GM18508 (cell line): ENCODE measurements around the gene TNRC18.
"Not testable (repeated sequence)": the region's sequence is repeated elsewhere in the genome, so short reads cannot be mapped to it uniquely, and the experiment has no call there.

Experiments
- ATAC-seq: cut with Tn5 transposase; IDR thresholded peaks from one replicate; pipeline ENCODE4 v1.9.1; 2021; ENCODE audit warnings: moderate number of reproducible peaks; ENCODE audit not compliant: insufficient read depth, unreplicated experiment

The TNRC18 gene

GRCh38 chr7:5332579-5332978, 91.1 kb downstream of the TNRC18 start:
- ATAC-seq: no peak

GRCh38 chr7:5330288-5330687, 93.3 kb downstream of the TNRC18 start:
- no peak for ATAC-seq

- ATAC-seq: no peak
These were observed 98.7 kb downstream of the TNRC18 start for GRCh38 chr7:5324961-5325360.

GRCh38 chr7:5323800-5324781, 99.5 kb downstream of the TNRC18 start:
- not testable (repeated sequence) for ATAC-seq

- ATAC-seq: no peak
These were observed 100.8 kb downstream of the TNRC18 start for GRCh38 chr7:5322621-5323410.

- no peak for ATAC-seq
These were observed 102.7 kb downstream of the TNRC18 start for GRCh38 chr7:5320802-5321396.

GRCh38 chr7:5320391-5320790, 103.2 kb downstream of the TNRC18 start:
- ATAC-seq: no peak

GRCh38 chr7:5318613-5319012, 105.0 kb downstream of the TNRC18 start:
- ATAC-seq: not testable (repeated sequence)

- ATAC-seq: no peak
These were observed 107.9 kb downstream of the TNRC18 start for GRCh38 chr7:5315761-5316160.

GRCh38 chr7:5314864-5315263, 108.8 kb downstream of the TNRC18 start:
- no peak for ATAC-seq

GRCh38 chr7:5313076-5313885, 110.4 kb downstream of the TNRC18 start:
- ATAC-seq: not testable (repeated sequence)

GRCh38 chr7:5312276-5313070, 111.2 kb downstream of the TNRC18 start:
- not testable (repeated sequence) for ATAC-seq

GRCh38 chr7:5310822-5311405, 112.7 kb downstream of the TNRC18 start:
- ATAC-seq: no peak

- ATAC-seq: no peak
These were observed 114.5 kb downstream of the TNRC18 start for GRCh38 chr7:5309146-5309545.

GRCh38 chr7:5307221-5308142, 116.2 kb downstream of the TNRC18 start:
- not testable (repeated sequence) for ATAC-seq

GRCh38 chr7:5305050-5305449, 118.6 kb downstream of the TNRC18 start:
- not testable (repeated sequence) for ATAC-seq

- no peak for ATAC-seq
These were observed 119.8 kb downstream of the TNRC18 start for GRCh38 chr7:5303591-5304505.
